Panc1 (cell line): ENCODE data around the gene INPP5A. TPM values are rescaled to one million over a fixed set of nuclear protein-coding genes. Genes with fewer than 3 reads are reported as not detected.

Experiments
- ATAC-seq: fragments of 200-7000 bp; cut with Tn5 transposase; 2 replicates; pipeline ENCODE4 v1.9.1; 2020; ENCODE audit warnings: mild to moderate bottlenecking, moderate library complexity
- BruUV-seq: library from RNA; stranded (reverse); fragments of 400-500 nt; replicated peaks from 2 replicates; lab custom pipeline; 2021; lab: Mats Ljungman, UMichigan
- CTCF ChIA-PET: fragments of 300-600 bp; sonication (Branson Sonifier 250); formaldehyde crosslinking; loops from one replicate; lab custom pipeline; 2022; ENCODE audit warnings: antibody characterized with exemption; lab: Charles Lee
- POLR2A ChIA-PET: fragments of 300-600 bp; sonication (Branson Sonifier 250); formaldehyde crosslinking; loops from one replicate; lab custom pipeline; 2022; ENCODE audit warnings: antibody characterized with exemption; lab: Charles Lee
- DNase-seq: peaks from one replicate; pipeline ENCODE4 v3.0.0-alpha.2; 2010; ENCODE audit warnings: low read depth, low spot score
- H3K27ac ChIP-seq: 2 replicates; pipeline ENCODE4 v1.5.1; 2011; ENCODE audit warnings: mild to moderate bottlenecking, low read length, inconsistent platforms
- H3K27me3 ChIP-seq: fragments of 200-500 bp; sonication (Bioruptor generic); 2 replicates; pipeline ENCODE4 v1.6.0; 2014; ENCODE audit warnings: low read length, inconsistent platforms; ENCODE audit not compliant: control insufficient read depth, insufficient read depth
- H3K36me3 ChIP-seq: fragments of 200-500 bp; sonication (Bioruptor generic); 2 replicates; pipeline ENCODE4 v1.5.1; 2014; ENCODE audit warnings: inconsistent platforms, mild to moderate bottlenecking, low read length, moderate library complexity; ENCODE audit not compliant: control insufficient read depth, insufficient read depth
- H3K4me1 ChIP-seq: 2 replicates; pipeline ENCODE4 v1.5.1; 2011; ENCODE audit warnings: inconsistent platforms, mild to moderate bottlenecking, low read length, moderate library complexity; ENCODE audit not compliant: control insufficient read depth, insufficient read depth
- H3K4me3 ChIP-seq, 2 experiments: 2 replicates each; pipeline ENCODE4 v1.5.1; 2011 to 2012; ENCODE audit warnings: low read depth in 2 of 2, low read length in 2 of 2, mild to moderate bottlenecking in 2 of 2, inconsistent platforms in 1 of 2, moderate library complexity in 1 of 2
- H3K9me3 ChIP-seq: fragments of 200-500 bp; sonication (Bioruptor generic); 2 replicates; pipeline ENCODE4 v1.5.1; 2014; ENCODE audit warnings: low read depth, mild to moderate bottlenecking, inconsistent platforms, low read length, moderate library complexity; ENCODE audit not compliant: control insufficient read depth, insufficient read depth
- CTCF ChIP-seq: fragments of 450-650 bp; IDR thresholded peaks from 2 replicates; pipeline ENCODE4 v1.5.1; 2017; ENCODE audit warnings: mild to moderate bottlenecking
- POLR2AphosphoS5 ChIP-seq: IDR thresholded peaks from 2 replicates; pipeline ENCODE4 v1.6.1; 2012; ENCODE audit warnings: mild to moderate bottlenecking, low read depth, low read length, moderate library complexity
- SIN3A ChIP-seq: IDR thresholded peaks from 2 replicates; pipeline ENCODE4 v1.6.1; 2012; ENCODE audit warnings: low read depth, mild to moderate bottlenecking, low read length, moderate library complexity, borderline replicate concordance; ENCODE audit not compliant: insufficient read depth
- TCF7L2 ChIP-seq: IDR thresholded peaks from 2 replicates; pipeline ENCODE4 v1.6.1; 2011; ENCODE audit warnings: mild to moderate bottlenecking, low read depth, low read length, inconsistent platforms
- in situ Hi-C: cut with HindIII; loops from 2 replicates; pipeline ENCODE4 v1.10.0; 2016; ENCODE audit warnings: low sequenced_read_pairs, low pct_unique_long_range_greater_than_20kb
- intact Hi-C: fragments of 100-400 bp; cut with micrococcal nuclease; formaldehyde crosslinking; loops from one replicate; pipeline ENCODE4 v1.10.0; 2022; ENCODE audit not compliant: unreplicated experiment
- total RNA-seq: library from RNA; stranded (reverse); gene quantifications from one replicate; pipeline ENCODE4 v1.2.1, GENCODE V29; 2021; ENCODE audit not compliant: unreplicated experiment
- TF ChIP-seq, protein P1 (sequence below), 2 experiments: IDR thresholded peaks; 2 replicates each; pipeline ENCODE4 v1.6.1; 2011 to 2012; ENCODE audit warnings: low read depth in 2 of 2, control low read depth in 1 of 2, low read length in 1 of 2, mild to moderate bottlenecking in 1 of 2, moderate library complexity in 1 of 2; ENCODE audit not compliant: insufficient read depth in 1 of 2

The INPP5A gene
- total RNA-seq, 1 experiment from 2014 or later = 60.0 TPM

DNA sequence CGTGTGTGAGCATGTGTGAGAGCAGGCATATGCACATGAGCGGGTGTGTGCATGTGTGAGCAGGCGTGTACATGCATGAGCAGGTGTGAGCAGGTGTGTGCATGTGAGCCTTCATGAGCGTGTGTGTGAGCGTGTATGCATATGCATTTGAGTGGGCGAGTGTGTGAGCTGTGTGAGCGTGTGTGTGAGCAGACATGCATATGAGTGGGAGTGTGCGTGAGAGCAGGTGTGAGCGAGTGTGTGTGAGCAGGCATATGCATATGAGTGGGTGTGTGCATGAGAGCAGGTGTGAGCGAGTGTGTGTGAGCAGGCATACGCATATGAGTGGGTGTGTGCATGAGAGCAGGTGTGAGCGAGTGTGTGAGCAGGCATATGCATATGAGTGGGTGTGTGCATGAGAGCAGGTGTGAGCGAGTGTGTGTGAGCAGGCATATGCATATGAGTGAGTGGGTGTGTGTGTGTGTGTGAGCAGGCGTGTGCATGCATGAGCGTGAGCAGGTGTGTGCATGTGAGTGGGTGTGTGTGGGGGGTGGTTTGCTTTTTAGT lies 217.7 kb downstream of the INPP5A start:
- H3K27ac ChIP-seq = no peak overlapping the region
- intact Hi-C loops (no loop called here), in situ Hi-C loops (no loop called here)
- no peaks in the 10 kb centered on the region for H3K27me3 ChIP-seq
- ChIA-PET POLR2A (interaction anchor here (0.7 kb wide), 1 partner anchor 55 kb away, joined by 6 read pairs; no protein-coding TSS in a partner anchor), CTCF (no interaction called here)
- H3K4me1 ChIP-seq = no peaks in the 10 kb centered on the region
- H3K4me3 ChIP-seq = no peak overlapping the region
- ATAC-seq = no peak
- DNase-seq = no peak
- TF ChIP-seq CTCF (no peak), POLR2AphosphoS5 (no peak), SIN3A (no peak), TCF7L2 (no peak)
- TF ChIP-seq, protein P1, sequence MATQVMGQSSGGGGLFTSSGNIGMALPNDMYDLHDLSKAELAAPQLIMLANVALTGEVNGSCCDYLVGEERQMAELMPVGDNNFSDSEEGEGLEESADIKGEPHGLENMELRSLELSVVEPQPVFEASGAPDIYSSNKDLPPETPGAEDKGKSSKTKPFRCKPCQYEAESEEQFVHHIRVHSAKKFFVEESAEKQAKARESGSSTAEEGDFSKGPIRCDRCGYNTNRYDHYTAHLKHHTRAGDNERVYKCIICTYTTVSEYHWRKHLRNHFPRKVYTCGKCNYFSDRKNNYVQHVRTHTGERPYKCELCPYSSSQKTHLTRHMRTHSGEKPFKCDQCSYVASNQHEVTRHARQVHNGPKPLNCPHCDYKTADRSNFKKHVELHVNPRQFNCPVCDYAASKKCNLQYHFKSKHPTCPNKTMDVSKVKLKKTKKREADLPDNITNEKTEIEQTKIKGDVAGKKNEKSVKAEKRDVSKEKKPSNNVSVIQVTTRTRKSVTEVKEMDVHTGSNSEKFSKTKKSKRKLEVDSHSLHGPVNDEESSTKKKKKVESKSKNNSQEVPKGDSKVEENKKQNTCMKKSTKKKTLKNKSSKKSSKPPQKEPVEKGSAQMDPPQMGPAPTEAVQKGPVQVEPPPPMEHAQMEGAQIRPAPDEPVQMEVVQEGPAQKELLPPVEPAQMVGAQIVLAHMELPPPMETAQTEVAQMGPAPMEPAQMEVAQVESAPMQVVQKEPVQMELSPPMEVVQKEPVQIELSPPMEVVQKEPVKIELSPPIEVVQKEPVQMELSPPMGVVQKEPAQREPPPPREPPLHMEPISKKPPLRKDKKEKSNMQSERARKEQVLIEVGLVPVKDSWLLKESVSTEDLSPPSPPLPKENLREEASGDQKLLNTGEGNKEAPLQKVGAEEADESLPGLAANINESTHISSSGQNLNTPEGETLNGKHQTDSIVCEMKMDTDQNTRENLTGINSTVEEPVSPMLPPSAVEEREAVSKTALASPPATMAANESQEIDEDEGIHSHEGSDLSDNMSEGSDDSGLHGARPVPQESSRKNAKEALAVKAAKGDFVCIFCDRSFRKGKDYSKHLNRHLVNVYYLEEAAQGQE (IDR thresholded peaks at IDR 0.05; ENCODE audit: insufficient read depth in 1 of 2, low read depth in 2 of 2, low read length in 1 of 2) = no peak
- H3K36me3 ChIP-seq = no peaks in the 10 kb centered on the region
- peaks cover 4% of the 10 kb centered on the region; the same call in 1 of the 2 replicates for H3K9me3 ChIP-seq
- no TSS peak for BruUV-seq

GRCh38 chr10:132756591-132756990 lies 219.0 kb downstream of the INPP5A start:
- ATAC-seq (no peak), DNase-seq (no peak)
- TF ChIP-seq SIN3A (no peak), TCF7L2 (no peak), POLR2AphosphoS5 (no peak), CTCF (no peak)
- TF ChIP-seq, protein P1 (IDR thresholded peaks at IDR 0.05; ENCODE audit: insufficient read depth in 1 of 2, low read depth in 2 of 2, low read length in 1 of 2) = no peak
- H3K27me3 ChIP-seq = no peaks in the 10 kb centered on the region
- H3K4me3 ChIP-seq = no peak overlapping the region
- no peaks in the 10 kb centered on the region for H3K36me3 ChIP-seq
- ChIA-PET CTCF (no interaction called here), POLR2A (no interaction called here)
- in situ Hi-C loops = no loop called here
- BruUV-seq = no TSS peak
- H3K27ac ChIP-seq = no peak overlapping the region
- H3K9me3 ChIP-seq = peaks cover 4% of the 10 kb centered on the region; the same call in 1 of the 2 replicates
- no peaks in the 10 kb centered on the region for H3K4me1 ChIP-seq
- intact Hi-C loops = no loop called here
